HepG2 (cell line): ENCODE results near the gene CFAP92. TPM values are rescaled to one million over a fixed set of nuclear protein-coding genes. Genes with fewer than 3 reads are reported as not detected.

ENCODE experiments used
- AKAP8 ChIP-seq: sonication (generic); formaldehyde crosslinking; IDR thresholded peaks from 2 replicates; pipeline ENCODE4 v1.5.1; 2020; ENCODE audit warnings: mild to moderate bottlenecking, missing genetic modification reagents
- LBX2 ChIP-seq: sonication (generic); formaldehyde crosslinking; IDR thresholded peaks from 2 replicates; pipeline ENCODE4 v1.5.0; 2020; ENCODE audit warnings: missing genetic modification reagents, mild to moderate bottlenecking, borderline replicate concordance
- MXD4 ChIP-seq: IDR thresholded peaks from 2 replicates; pipeline ENCODE4 v1.6.1; 2016; ENCODE audit warnings: mild to moderate bottlenecking, missing biosample characterization, missing genetic modification reagents
- NRL ChIP-seq: sonication (generic); formaldehyde crosslinking; IDR thresholded peaks from 2 replicates; pipeline ENCODE4 v1.5.0; 2020; ENCODE audit warnings: missing genetic modification reagents, mild to moderate bottlenecking, moderate library complexity, borderline replicate concordance
- PCBP2 ChIP-seq: fragments of 200-400 bp; formaldehyde crosslinking; optimal IDR thresholded peaks from 2 replicates; pipeline ENCODE3; 2018; ENCODE audit warnings: low read length, low read depth; ENCODE audit not compliant: poor library complexity, severe bottlenecking
- PLSCR1 ChIP-seq: sonication (generic); formaldehyde crosslinking; IDR thresholded peaks from 2 replicates; pipeline ENCODE4 v1.5.0; 2020; ENCODE audit warnings: missing genetic modification reagents, mild to moderate bottlenecking, borderline replicate concordance
- ZBTB42 ChIP-seq: sonication (generic); formaldehyde crosslinking; IDR thresholded peaks from 2 replicates; pipeline ENCODE4 v1.5.0; 2020; ENCODE audit warnings: mild to moderate bottlenecking, missing genetic modification reagents
- ZBTB7B ChIP-seq: sonication (generic); formaldehyde crosslinking; IDR thresholded peaks from 2 replicates; pipeline ENCODE4 v1.4.0; 2020; ENCODE audit warnings: missing genetic modification reagents
- ZFP62 ChIP-seq: sonication (generic); formaldehyde crosslinking; IDR thresholded peaks from 2 replicates; pipeline ENCODE4 v1.4.0; 2020; ENCODE audit warnings: missing genetic modification reagents
- ZMYM4 ChIP-seq: sonication (generic); formaldehyde crosslinking; IDR thresholded peaks from 2 replicates; pipeline ENCODE4 v1.8.1; 2023; ENCODE audit warnings: mild to moderate bottlenecking, missing genetic modification reagents
- ZNF430 ChIP-seq: sonication (generic); formaldehyde crosslinking; IDR thresholded peaks from 2 replicates; pipeline ENCODE4 v1.9.0; 2021; ENCODE audit warnings: mild to moderate bottlenecking, missing genetic modification reagents
- ZNF556 ChIP-seq: sonication (generic); formaldehyde crosslinking; IDR thresholded peaks from 2 replicates; pipeline ENCODE4 v1.4.0; 2020; ENCODE audit warnings: mild to moderate bottlenecking, missing genetic modification reagents, borderline replicate concordance
- ZNF574 ChIP-seq: sonication (generic); formaldehyde crosslinking; IDR thresholded peaks from 2 replicates; pipeline ENCODE4 v1.4.0; 2020; ENCODE audit warnings: missing genetic modification reagents
- ZNF607 ChIP-seq: sonication (generic); formaldehyde crosslinking; IDR thresholded peaks from 2 replicates; pipeline ENCODE4 v1.5.1; 2020; ENCODE audit warnings: missing genetic modification reagents, mild to moderate bottlenecking, borderline replicate concordance
- ZNF674 ChIP-seq: sonication (generic); formaldehyde crosslinking; IDR thresholded peaks from 2 replicates; pipeline ENCODE4 v1.5.0; 2020; ENCODE audit warnings: low read depth, mild to moderate bottlenecking, missing genetic modification reagents
- ZNF782 ChIP-seq: sonication (generic); formaldehyde crosslinking; IDR thresholded peaks from 2 replicates; pipeline ENCODE4 v1.4.0; 2020; ENCODE audit warnings: missing genetic modification reagents, mild to moderate bottlenecking, borderline replicate concordance
- polyA plus RNA-seq, 8 experiments: library from polyadenylated mRNA; depleted of rRNA in 3 of 8; stranded (reverse) in 7 of 8; unstranded in 1 of 8; fragments of >200 nt; fragmentation: Illumina TruSeq in 4 of 8; extraction: Trizol in 4 of 8; gene quantifications; 2 replicates each; pipeline versions ENCODE4 v1.2.1 to v1.2.3, GENCODE V29; 2011 to 2016; ENCODE audit warnings: low read depth in 4 of 8, missing spikeins in 1 of 8, mixed read lengths in 1 of 8; ENCODE audit not compliant: insufficient read depth in 1 of 8
- total RNA-seq, 5 experiments: library from RNA; depleted of rRNA; stranded (reverse); fragments of >200 nt; fragmentation: Illumina TruSeq; extraction: Trizol; gene quantifications; 2 replicates each; pipeline ENCODE4 v1.2.3, GENCODE V29; 2016; ENCODE audit warnings: low read depth in 1 of 5
- TF ChIP-seq, protein P1 (sequence below): sonication (generic); formaldehyde crosslinking; IDR thresholded peaks from 2 replicates; pipeline ENCODE4 v1.4.0; 2020; ENCODE audit warnings: mild to moderate bottlenecking, missing genetic modification reagents
- TF ChIP-seq, protein P2 (sequence below): IDR thresholded peaks from 2 replicates; pipeline ENCODE4 v1.6.1; 2016; ENCODE audit warnings: control low read depth
- TF ChIP-seq, protein P3 (sequence below): IDR thresholded peaks from 2 replicates; pipeline ENCODE4 v1.6.1; 2016; ENCODE audit warnings: low read depth, borderline replicate concordance

Gene CFAP92
- total and polyA plus RNA-seq, 2 of the 13 experiments (the other 11 are each of a cell fraction or from before 2014, with no cell fraction given) = 0.18 to 0.46 TPM

DNA sequence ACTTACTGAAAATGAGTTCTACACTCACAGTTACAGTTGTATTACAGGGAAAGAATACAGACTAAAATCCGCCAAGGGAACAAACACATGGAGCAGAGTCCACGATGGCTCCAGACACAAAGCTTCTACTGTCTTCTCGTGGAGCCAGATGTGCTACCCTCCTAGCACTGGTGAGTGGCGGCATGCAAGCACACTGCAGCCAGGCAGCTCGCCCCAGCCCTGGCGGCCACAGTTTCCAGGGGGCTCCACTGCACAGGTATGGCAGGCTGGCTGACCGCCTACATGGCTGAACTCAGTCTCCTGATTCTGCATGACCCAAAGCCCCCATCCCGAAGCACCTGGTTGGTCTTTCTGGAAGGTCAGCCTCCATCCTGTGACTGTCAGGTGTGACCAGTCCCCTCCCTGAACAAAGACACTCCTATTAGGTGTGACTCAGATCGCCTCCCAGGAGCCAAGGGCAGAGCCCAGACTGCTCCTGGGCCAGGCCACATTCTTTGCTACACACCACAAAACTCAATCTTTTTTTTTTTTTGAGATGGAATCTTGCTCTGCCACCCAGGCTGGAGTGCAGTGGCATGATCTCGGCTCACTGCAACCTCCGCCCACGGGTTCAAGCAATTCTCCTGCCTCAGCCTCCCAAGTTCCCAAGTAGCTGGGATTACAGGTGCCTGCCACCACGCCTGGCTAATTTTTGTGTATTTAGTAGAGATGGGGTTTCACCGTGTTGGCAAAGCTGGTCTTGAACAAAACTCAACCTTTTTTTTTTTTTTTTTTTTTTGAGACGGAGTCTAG is 51.5 kb downstream of the CFAP92 start (continued):
- TF ChIP-seq ZBTB42 (CRISPR knock-in tag) (peak; percentile 98), ZNF574 (no peak), ZNF556 (CRISPR knock-in tag) (0 out of 2 replicates have a peak, but pooled peaks have one; percentile 24), NRL (no peak), LBX2 (CRISPR knock-in tag) (no peak), AKAP8 (CRISPR knock-in tag) (peak; percentile 50; the same call in 1 of the 2 replicates), MXD4 (CRISPR knock-in tag) (peak; percentile 43; the same call in 1 of the 2 replicates), ZNF674 (CRISPR knock-in tag) (no peak), ZNF607 (peak; percentile 16; the same call in 1 of the 2 replicates), ZNF430 (CRISPR knock-in tag) (peak; percentile 63; the same call in 1 of the 2 replicates), ZFP62 (CRISPR knock-in tag) (no peak), ZMYM4 (CRISPR knock-in tag) (peak; percentile 44; the same call in 1 of the 2 replicates), PCBP2 (no peak), ZBTB7B (CRISPR knock-in tag) (peak; percentile 77), PLSCR1 (CRISPR knock-in tag) (no peak), ZNF782 (CRISPR knock-in tag) (no peak)
- TF ChIP-seq, protein P1, sequence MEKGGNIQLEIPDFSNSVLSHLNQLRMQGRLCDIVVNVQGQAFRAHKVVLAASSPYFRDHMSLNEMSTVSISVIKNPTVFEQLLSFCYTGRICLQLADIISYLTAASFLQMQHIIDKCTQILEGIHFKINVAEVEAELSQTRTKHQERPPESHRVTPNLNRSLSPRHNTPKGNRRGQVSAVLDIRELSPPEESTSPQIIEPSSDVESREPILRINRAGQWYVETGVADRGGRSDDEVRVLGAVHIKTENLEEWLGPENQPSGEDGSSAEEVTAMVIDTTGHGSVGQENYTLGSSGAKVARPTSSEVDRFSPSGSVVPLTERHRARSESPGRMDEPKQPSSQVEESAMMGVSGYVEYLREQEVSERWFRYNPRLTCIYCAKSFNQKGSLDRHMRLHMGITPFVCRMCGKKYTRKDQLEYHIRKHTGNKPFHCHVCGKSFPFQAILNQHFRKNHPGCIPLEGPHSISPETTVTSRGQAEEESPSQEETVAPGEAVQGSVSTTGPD (CRISPR knock-in tag) = 0 out of 2 replicates have a peak, but pooled peaks have one; percentile 61
- TF ChIP-seq, protein P2, sequence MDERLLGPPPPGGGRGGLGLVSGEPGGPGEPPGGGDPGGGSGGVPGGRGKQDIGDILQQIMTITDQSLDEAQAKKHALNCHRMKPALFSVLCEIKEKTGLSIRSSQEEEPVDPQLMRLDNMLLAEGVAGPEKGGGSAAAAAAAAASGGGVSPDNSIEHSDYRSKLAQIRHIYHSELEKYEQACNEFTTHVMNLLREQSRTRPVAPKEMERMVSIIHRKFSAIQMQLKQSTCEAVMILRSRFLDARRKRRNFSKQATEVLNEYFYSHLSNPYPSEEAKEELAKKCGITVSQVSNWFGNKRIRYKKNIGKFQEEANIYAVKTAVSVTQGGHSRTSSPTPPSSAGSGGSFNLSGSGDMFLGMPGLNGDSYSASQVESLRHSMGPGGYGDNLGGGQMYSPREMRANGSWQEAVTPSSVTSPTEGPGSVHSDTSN = no peak
- TF ChIP-seq, protein P3, sequence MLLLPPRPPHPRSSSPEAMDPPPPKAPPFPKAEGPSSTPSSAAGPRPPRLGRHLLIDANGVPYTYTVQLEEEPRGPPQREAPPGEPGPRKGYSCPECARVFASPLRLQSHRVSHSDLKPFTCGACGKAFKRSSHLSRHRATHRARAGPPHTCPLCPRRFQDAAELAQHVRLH (CRISPR knock-in tag) = peak; percentile 48; the same call in 1 of the 2 replicates
